Erythroblast (primary cell): ENCODE data around the gene CALCB.

Experiments used
- GATA1 ChIP-seq: IDR thresholded peaks from 2 replicates; pipeline ENCODE4 v1.6.1; 2011; ENCODE audit warnings: low read depth, mild to moderate bottlenecking, control low read depth, low read length, moderate library complexity
- POLR2A ChIP-seq: IDR thresholded peaks from 2 replicates; pipeline ENCODE4 v1.6.1; 2011; ENCODE audit warnings: mild to moderate bottlenecking, low read length

- TF ChIP-seq POLR2A = no peak
- no peak for TF ChIP-seq GATA1
These were observed 27.5 kb upstream of the CALCB start for GRCh38 chr11:15045891-15046290.
